K562 (cell line): ENCODE data around the gene MYO7A. TPM values are rescaled to one million over a fixed set of nuclear protein-coding genes. Genes with fewer than 3 reads are reported as not detected.

Source experiments
- ATAC-seq: fragments of 200-7000 bp; cut with Tn5 transposase; 3 replicates; pipeline ENCODE4 v1.9.1; 2020; ENCODE audit warnings: moderate library complexity
- BruUV-seq: library from RNA; stranded (reverse); fragments of 400-500 nt; replicated peaks from 2 replicates; lab custom pipeline; 2021; lab: Mats Ljungman, UMichigan
- CTCF ChIA-PET: fragments of 300-600 bp; formaldehyde crosslinking; extraction: SDS; loops from one replicate; lab custom pipeline; 2021; ENCODE audit warnings: low intra/inter-chr PET ratio; lab: Yijun Ruan, JAX
- POLR2A ChIA-PET: fragments of 300-600, 350-650 bp; sonication (Branson Sonifier 250); formaldehyde crosslinking; extraction: SDS; loops from one replicate; lab custom pipeline; 2021; ENCODE audit warnings: antibody characterized with exemption, inconsistent platforms; lab: Yijun Ruan, JAX
- DNase-seq, 4 experiments: peaks; one replicate each; pipeline versions ENCODE4 v3.0.0 to v3.0.0-alpha.2; 2011 to 2018; ENCODE audit warnings: low spot score in 3 of 4, mixed read lengths in 3 of 4; ENCODE audit errors: extremely low read depth in 1 of 4
- FAIRE-seq: peaks from 2 replicates; lab custom pipeline; 2011; peaks lifted over from hg19 to GRCh38; lab: Jason Lieb, UNC
- H2AFZ ChIP-seq: 2 replicates; pipeline ENCODE4 v1.6.0; 2011; ENCODE audit warnings: low read depth, low read length, control low read depth, inconsistent platforms
- H3K27ac ChIP-seq: fragments of 200-600 bp; 3 replicates; pipeline ENCODE4 v1.8.0; 2011; ENCODE audit warnings: low read depth, mild to moderate bottlenecking, control low read depth, inconsistent platforms, low read length, moderate library complexity, mixed read lengths; ENCODE audit errors: extremely low read depth
- H3K27me3 ChIP-seq, 2 experiments: fragments of 300-600 bp in 1 of 2; 2 replicates in 1 of 2; 3 replicates in 1 of 2; pipeline versions ENCODE4 v1.6.0 to v1.8.0; 2011; ENCODE audit warnings: inconsistent platforms in 2 of 2, low read length in 2 of 2, mild to moderate bottlenecking in 1 of 2, mixed read lengths in 1 of 2, moderate library complexity in 1 of 2; ENCODE audit not compliant: control insufficient read depth in 2 of 2, insufficient read depth in 2 of 2
- H3K36me3 ChIP-seq: fragments of 300-600 bp; 3 replicates; pipeline ENCODE4 v1.8.0; 2011; ENCODE audit warnings: mild to moderate bottlenecking, low read length, inconsistent platforms; ENCODE audit not compliant: control insufficient read depth, insufficient read depth
- H3K4me1 ChIP-seq, 2 experiments: fragments of 200-600 bp in 1 of 2; replicated peaks in 1 of 2; 2 replicates in 1 of 2; 3 replicates in 1 of 2; pipeline versions ENCODE4 v1.5.1 to v1.8.0; 2011; ENCODE audit warnings: inconsistent platforms in 2 of 2, low read length in 2 of 2, mild to moderate bottlenecking in 1 of 2, mixed read lengths in 1 of 2, moderate library complexity in 1 of 2; ENCODE audit not compliant: control insufficient read depth in 2 of 2, insufficient read depth in 2 of 2
- H3K4me2 ChIP-seq: 2 replicates; pipeline ENCODE4 v1.6.1; 2011; ENCODE audit warnings: low read length, control low read depth, inconsistent platforms, mixed read lengths; ENCODE audit not compliant: insufficient read depth
- H3K4me3 ChIP-seq: fragments of 200-600 bp; sonication (generic), shearing (Covaris generic); 2 replicates; pipeline ENCODE4 v1.5.1; 2016; ENCODE audit warnings: control low read depth, inconsistent platforms
- H3K79me2 ChIP-seq: fragments of 200-600 bp; 3 replicates; pipeline ENCODE4 v1.8.0; 2011; ENCODE audit warnings: low read length, inconsistent platforms; ENCODE audit not compliant: control insufficient read depth, insufficient read depth
- H3K9ac ChIP-seq, 2 experiments: 2 replicates each; pipeline versions ENCODE4 v1.6.0 to v1.6.1; 2011; ENCODE audit warnings: low read depth in 2 of 2, low read length in 2 of 2, control low read depth in 1 of 2, inconsistent platforms in 1 of 2, mild to moderate bottlenecking in 1 of 2, mixed read lengths in 1 of 2; ENCODE audit not compliant: insufficient read depth in 1 of 2
- H3K9me1 ChIP-seq: one replicate; pipeline ENCODE4 v1.6.0; 2011; ENCODE audit warnings: inconsistent platforms, mild to moderate bottlenecking, low read length, moderate library complexity; ENCODE audit not compliant: control insufficient read depth, insufficient read depth
- H3K9me3 ChIP-seq: replicated peaks from 2 replicates; pipeline ENCODE4 v1.5.1; 2011; ENCODE audit warnings: low read depth, low read length, inconsistent platforms; ENCODE audit not compliant: control insufficient read depth, insufficient read depth
- H4K20me1 ChIP-seq: replicated peaks from 2 replicates; pipeline ENCODE4 v1.6.1; 2011; ENCODE audit warnings: low read length, inconsistent platforms, mixed read lengths; ENCODE audit not compliant: control insufficient read depth, insufficient read depth
- FOSL1 ChIP-seq: fragments of 200-800 bp; sonication (Bioruptor generic); conservative IDR thresholded peaks from 2 replicates; pipeline ENCODE4 v1.6.1; 2016; ENCODE audit warnings: missing genetic modification characterization, missing compliant biosample characterization
- NCOR1 ChIP-seq: fragments of 450-650 bp; IDR thresholded peaks from 2 replicates; pipeline ENCODE4 v1.6.1; 2016; ENCODE audit warnings: mild to moderate bottlenecking, moderate library complexity
- WGBS: fragments of 100-300 bp; shearing (Covaris generic); methylation state at CpG from one replicate; pipeline ENCODE4 v1.1.6; 2016; ENCODE audit warnings: low coverage, mixed read lengths; ENCODE audit not compliant: insufficient coverage; ENCODE audit errors: missing lambda C conversion rate; 5-methylcytosine and 5-hydroxymethylcytosine counted together
- in situ Hi-C: fragments of 300-500 bp; cut with MboI; formaldehyde crosslinking; loops from 4 replicates; pipeline ENCODE4 v1.15.0; 2018; ENCODE audit warnings: inconsistent platforms, mixed read lengths
- intact Hi-C: fragments of 100-400 bp; cut with micrococcal nuclease; formaldehyde crosslinking; loops from 2 replicates; pipeline ENCODE4 v1.14.2; 2022
- polyA plus RNA-seq, 8 experiments: library from polyadenylated mRNA; depleted of rRNA in 4 of 8; stranded (reverse) in 5 of 8; unstranded in 3 of 8; fragments of >200 nt; fragmentation: Nextera tagmentation in 2 of 8; fragmentation: Illumina TruSeq in 1 of 8; extraction: Ambion mirVana in 2 of 8; extraction: Trizol in 1 of 8; gene quantifications; 2 replicates each; pipeline versions ENCODE4 v1.2.1 to v1.2.3, GENCODE V29; 2011 to 2014; ENCODE audit warnings: inconsistent platforms in 1 of 8, missing spikeins in 1 of 8
- total RNA-seq, 7 experiments: library from RNA; depleted of rRNA in 6 of 7; stranded (reverse); fragments of >200 nt in 6 of 7; fragmentation: Illumina TruSeq in 2 of 7; extraction: Trizol in 2 of 7; gene quantifications; 2 replicates each; pipeline versions ENCODE4 v1.2.1 to v1.2.3, GENCODE V29; 2011 to 2021; ENCODE audit warnings: low replicate concordance in 1 of 7
- TF ChIP-seq, protein P1 (sequence below), 2 experiments: fragments of 450-650 bp; conservative IDR thresholded peaks; 2 replicates each; pipeline ENCODE4 v1.6.1; 2017; ENCODE audit warnings: mild to moderate bottlenecking in 2 of 2, moderate library complexity in 2 of 2

MYO7A gene
- total and polyA plus RNA-seq, 9 of the 15 experiments (the other 6 are each of a cell fraction or from before 2014, with no cell fraction given): 0.01 to 0.11 (median 0.07) TPM; not detected in 1

DNA sequence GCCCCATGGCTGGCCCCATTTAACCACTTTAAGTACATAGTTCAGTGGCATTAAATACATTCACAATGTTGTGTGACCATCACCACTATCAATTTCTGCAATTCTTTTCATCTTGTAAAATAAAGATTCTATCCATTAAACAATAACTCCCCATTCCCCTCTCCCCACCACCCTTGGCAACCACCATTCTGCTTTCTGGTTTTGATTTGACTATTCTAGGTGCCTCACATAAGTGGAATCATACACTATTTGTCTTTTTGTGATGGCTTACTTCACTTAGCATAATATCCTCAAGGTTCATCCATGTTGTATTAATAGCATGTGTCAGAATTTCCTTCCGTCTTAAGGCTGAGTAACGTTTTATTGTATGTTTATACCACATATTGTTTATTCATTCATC, 7.0 kb downstream of the MYO7A start:
- ChIA-PET CTCF (no interaction called here), POLR2A (no interaction called here)
- no peak overlapping the region for H3K4me3 ChIP-seq
- H3K36me3 ChIP-seq: no peaks in the 10 kb centered on the region
- peaks cover 0 to 10% of the 10 kb centered on the region in 2 experiments; a peak in 1 of 5 replicates for H3K4me1 ChIP-seq
- TF ChIP-seq, protein P1, sequence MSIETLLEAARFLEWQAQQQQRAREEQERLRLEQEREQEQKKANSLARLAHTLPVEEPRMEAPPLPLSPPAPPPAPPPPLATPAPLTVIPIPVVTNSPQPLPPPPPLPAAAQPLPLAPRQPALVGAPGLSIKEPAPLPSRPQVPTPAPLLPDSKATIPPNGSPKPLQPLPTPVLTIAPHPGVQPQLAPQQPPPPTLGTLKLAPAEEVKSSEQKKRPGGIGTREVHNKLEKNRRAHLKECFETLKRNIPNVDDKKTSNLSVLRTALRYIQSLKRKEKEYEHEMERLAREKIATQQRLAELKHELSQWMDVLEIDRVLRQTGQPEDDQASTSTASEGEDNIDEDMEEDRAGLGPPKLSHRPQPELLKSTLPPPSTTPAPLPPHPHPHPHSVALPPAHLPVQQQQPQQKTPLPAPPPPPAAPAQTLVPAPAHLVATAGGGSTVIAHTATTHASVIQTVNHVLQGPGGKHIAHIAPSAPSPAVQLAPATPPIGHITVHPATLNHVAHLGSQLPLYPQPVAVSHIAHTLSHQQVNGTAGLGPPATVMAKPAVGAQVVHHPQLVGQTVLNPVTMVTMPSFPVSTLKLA (conservative IDR thresholded peaks at IDR 0.05): no peak
- intact Hi-C loops (no loop called here), in situ Hi-C loops (no loop called here)
- H3K27ac ChIP-seq: no peak overlapping the region
- no TSS peak for BruUV-seq
- peaks cover 13 to 35% of the 10 kb centered on the region in 2 experiments; a peak in 3 of 5 replicates for H3K27me3 ChIP-seq
- DNase-seq (no peak), ATAC-seq (no peak), FAIRE-seq (no peak)
- WGBS: 0% methylated on average over 2 of the region's 2 CpGs
- H3K4me2 ChIP-seq: no peak overlapping the region
- H3K9me1 ChIP-seq: no peaks in the 10 kb centered on the region
- H2AFZ ChIP-seq: no peak overlapping the region
- no peaks in the 10 kb centered on the region for H3K79me2 ChIP-seq
- H3K9me3 ChIP-seq: no peaks in the 10 kb centered on the region
- 0 out of 2 replicates have a peak, but pooled peaks cover 5% of the 10 kb centered on the region for H4K20me1 ChIP-seq
- H3K9ac ChIP-seq: no peak overlapping the region

DNA sequence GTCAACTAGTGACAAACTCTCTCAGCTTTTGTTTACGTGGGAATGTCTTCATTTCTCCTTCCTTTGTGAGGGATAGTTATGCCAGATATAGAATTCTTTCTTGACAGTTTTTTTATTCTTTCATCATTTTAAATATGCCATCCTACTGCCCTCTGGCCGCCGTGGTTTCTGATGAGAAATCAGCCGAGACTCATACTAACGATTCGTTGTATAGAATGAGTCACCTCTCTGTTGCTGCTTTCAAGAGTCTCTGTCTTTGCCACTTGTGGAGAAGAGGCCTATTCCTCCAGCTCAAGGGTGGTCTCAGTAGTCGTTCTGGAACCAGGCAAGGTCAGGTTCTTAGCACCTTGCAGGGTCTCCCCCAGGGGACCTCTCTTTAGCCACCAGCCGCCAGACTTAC, 8.0 kb downstream of the MYO7A start:
- no peak overlapping the region for H3K9ac ChIP-seq
- H3K27ac ChIP-seq: no peak overlapping the region
- ChIA-PET CTCF (no interaction called here), POLR2A (interaction anchor here (0.6 kb wide), 1 partner anchor 499 kb away, joined by 3 read pairs; no protein-coding TSS in a partner anchor)
- H3K27me3 ChIP-seq: peaks cover 13 to 35% of the 10 kb centered on the region in 2 experiments; a peak in 3 of 5 replicates
- no peak for FAIRE-seq
- in situ Hi-C loops: no loop called here
- H3K4me1 ChIP-seq: peaks cover 0 to 9% of the 10 kb centered on the region in 2 experiments; a peak in 2 of 5 replicates
- WGBS: 0% methylated on average over 8 of the region's 8 CpGs
- BruUV-seq: no TSS peak
- no peaks in the 10 kb centered on the region for H3K9me3 ChIP-seq
- H3K9me1 ChIP-seq: no peaks in the 10 kb centered on the region
- ATAC-seq: no peak
- no peaks in the 10 kb centered on the region for H3K79me2 ChIP-seq
- no peak for DNase-seq
- H2AFZ ChIP-seq: no peak overlapping the region
- no peak overlapping the region for H3K4me3 ChIP-seq
- H3K4me2 ChIP-seq: no peak overlapping the region
- TF ChIP-seq FOSL1 (tag): peak; percentile 36; the same call in 1 of the 2 replicates
- no peak for TF ChIP-seq NCOR1
- H3K36me3 ChIP-seq: no peaks in the 10 kb centered on the region
- intact Hi-C loops: no loop called here
- H4K20me1 ChIP-seq: 0 out of 2 replicates have a peak, but pooled peaks cover 5% of the 10 kb centered on the region
